Panc1 (cell line): ENCODE results near the gene NXPH2. TPM values are rescaled to one million over a fixed set of nuclear protein-coding genes. Genes with fewer than 3 reads are reported as not detected.

Experiments used
- ATAC-seq: fragments of 200-7000 bp; cut with Tn5 transposase; 2 replicates; pipeline ENCODE4 v1.9.1; 2020; ENCODE audit warnings: mild to moderate bottlenecking, moderate library complexity
- BruUV-seq: library from RNA; stranded (reverse); fragments of 400-500 nt; replicated peaks from 2 replicates; lab custom pipeline; 2021; lab: Mats Ljungman, UMichigan
- CTCF ChIA-PET: fragments of 300-600 bp; sonication (Branson Sonifier 250); formaldehyde crosslinking; loops from one replicate; lab custom pipeline; 2022; ENCODE audit warnings: antibody characterized with exemption; lab: Charles Lee
- POLR2A ChIA-PET: fragments of 300-600 bp; sonication (Branson Sonifier 250); formaldehyde crosslinking; loops from one replicate; lab custom pipeline; 2022; ENCODE audit warnings: antibody characterized with exemption; lab: Charles Lee
- DNase-seq: peaks from one replicate; pipeline ENCODE4 v3.0.0-alpha.2; 2010; ENCODE audit warnings: low read depth, low spot score
- H3K27ac ChIP-seq: 2 replicates; pipeline ENCODE4 v1.5.1; 2011; ENCODE audit warnings: mild to moderate bottlenecking, low read length, inconsistent platforms
- H3K27me3 ChIP-seq: fragments of 200-500 bp; sonication (Bioruptor generic); 2 replicates; pipeline ENCODE4 v1.6.0; 2014; ENCODE audit warnings: low read length, inconsistent platforms; ENCODE audit not compliant: control insufficient read depth, insufficient read depth
- H3K36me3 ChIP-seq: fragments of 200-500 bp; sonication (Bioruptor generic); 2 replicates; pipeline ENCODE4 v1.5.1; 2014; ENCODE audit warnings: inconsistent platforms, mild to moderate bottlenecking, low read length, moderate library complexity; ENCODE audit not compliant: control insufficient read depth, insufficient read depth
- H3K4me1 ChIP-seq: 2 replicates; pipeline ENCODE4 v1.5.1; 2011; ENCODE audit warnings: inconsistent platforms, mild to moderate bottlenecking, low read length, moderate library complexity; ENCODE audit not compliant: control insufficient read depth, insufficient read depth
- H3K4me3 ChIP-seq, 2 experiments: 2 replicates each; pipeline ENCODE4 v1.5.1; 2011 to 2012; ENCODE audit warnings: low read depth in 2 of 2, low read length in 2 of 2, mild to moderate bottlenecking in 2 of 2, inconsistent platforms in 1 of 2, moderate library complexity in 1 of 2
- H3K9me3 ChIP-seq: fragments of 200-500 bp; sonication (Bioruptor generic); 2 replicates; pipeline ENCODE4 v1.5.1; 2014; ENCODE audit warnings: low read depth, mild to moderate bottlenecking, inconsistent platforms, low read length, moderate library complexity; ENCODE audit not compliant: control insufficient read depth, insufficient read depth
- CTCF ChIP-seq: fragments of 450-650 bp; IDR thresholded peaks from 2 replicates; pipeline ENCODE4 v1.5.1; 2017; ENCODE audit warnings: mild to moderate bottlenecking
- POLR2AphosphoS5 ChIP-seq: IDR thresholded peaks from 2 replicates; pipeline ENCODE4 v1.6.1; 2012; ENCODE audit warnings: mild to moderate bottlenecking, low read depth, low read length, moderate library complexity
- SIN3A ChIP-seq: IDR thresholded peaks from 2 replicates; pipeline ENCODE4 v1.6.1; 2012; ENCODE audit warnings: low read depth, mild to moderate bottlenecking, low read length, moderate library complexity, borderline replicate concordance; ENCODE audit not compliant: insufficient read depth
- TCF7L2 ChIP-seq: IDR thresholded peaks from 2 replicates; pipeline ENCODE4 v1.6.1; 2011; ENCODE audit warnings: mild to moderate bottlenecking, low read depth, low read length, inconsistent platforms
- in situ Hi-C: cut with HindIII; loops from 2 replicates; pipeline ENCODE4 v1.10.0; 2016; ENCODE audit warnings: low sequenced_read_pairs, low pct_unique_long_range_greater_than_20kb
- intact Hi-C: fragments of 100-400 bp; cut with micrococcal nuclease; formaldehyde crosslinking; loops from one replicate; pipeline ENCODE4 v1.10.0; 2022; ENCODE audit not compliant: unreplicated experiment
- total RNA-seq: library from RNA; stranded (reverse); gene quantifications from one replicate; pipeline ENCODE4 v1.2.1, GENCODE V29; 2021; ENCODE audit not compliant: unreplicated experiment
- TF ChIP-seq, protein P1 (sequence below), 2 experiments: IDR thresholded peaks; 2 replicates each; pipeline ENCODE4 v1.6.1; 2011 to 2012; ENCODE audit warnings: low read depth in 2 of 2, control low read depth in 1 of 2, low read length in 1 of 2, mild to moderate bottlenecking in 1 of 2, moderate library complexity in 1 of 2; ENCODE audit not compliant: insufficient read depth in 1 of 2

Gene NXPH2
- total RNA-seq, 1 experiment from 2014 or later: 5.4 TPM

- BruUV-seq: no TSS peak
- Histone ChIP-seq H3K27me3 (no peaks in the 10 kb centered on the region), H3K4me1 (no peaks in the 10 kb centered on the region), H3K9me3 (no peaks in the 10 kb centered on the region), H3K4me3 (no peak overlapping the region), H3K27ac (no peak overlapping the region), H3K36me3 (no peaks in the 10 kb centered on the region)
- CTCF ChIA-PET: no interaction called here
- DNase-seq (no peak), ATAC-seq (no peak)
- POLR2A ChIA-PET: interaction anchor here (0.6 kb wide), 1 partner anchor 16 kb away, joined by 3 read pairs; no protein-coding TSS in a partner anchor
- in situ Hi-C loops (no loop called here), intact Hi-C loops (no loop called here)
- no peak for TF ChIP-seq CTCF
- no peak for TF ChIP-seq SIN3A
- TF ChIP-seq TCF7L2: no peak
- TF ChIP-seq POLR2AphosphoS5: no peak
- TF ChIP-seq, protein P1, sequence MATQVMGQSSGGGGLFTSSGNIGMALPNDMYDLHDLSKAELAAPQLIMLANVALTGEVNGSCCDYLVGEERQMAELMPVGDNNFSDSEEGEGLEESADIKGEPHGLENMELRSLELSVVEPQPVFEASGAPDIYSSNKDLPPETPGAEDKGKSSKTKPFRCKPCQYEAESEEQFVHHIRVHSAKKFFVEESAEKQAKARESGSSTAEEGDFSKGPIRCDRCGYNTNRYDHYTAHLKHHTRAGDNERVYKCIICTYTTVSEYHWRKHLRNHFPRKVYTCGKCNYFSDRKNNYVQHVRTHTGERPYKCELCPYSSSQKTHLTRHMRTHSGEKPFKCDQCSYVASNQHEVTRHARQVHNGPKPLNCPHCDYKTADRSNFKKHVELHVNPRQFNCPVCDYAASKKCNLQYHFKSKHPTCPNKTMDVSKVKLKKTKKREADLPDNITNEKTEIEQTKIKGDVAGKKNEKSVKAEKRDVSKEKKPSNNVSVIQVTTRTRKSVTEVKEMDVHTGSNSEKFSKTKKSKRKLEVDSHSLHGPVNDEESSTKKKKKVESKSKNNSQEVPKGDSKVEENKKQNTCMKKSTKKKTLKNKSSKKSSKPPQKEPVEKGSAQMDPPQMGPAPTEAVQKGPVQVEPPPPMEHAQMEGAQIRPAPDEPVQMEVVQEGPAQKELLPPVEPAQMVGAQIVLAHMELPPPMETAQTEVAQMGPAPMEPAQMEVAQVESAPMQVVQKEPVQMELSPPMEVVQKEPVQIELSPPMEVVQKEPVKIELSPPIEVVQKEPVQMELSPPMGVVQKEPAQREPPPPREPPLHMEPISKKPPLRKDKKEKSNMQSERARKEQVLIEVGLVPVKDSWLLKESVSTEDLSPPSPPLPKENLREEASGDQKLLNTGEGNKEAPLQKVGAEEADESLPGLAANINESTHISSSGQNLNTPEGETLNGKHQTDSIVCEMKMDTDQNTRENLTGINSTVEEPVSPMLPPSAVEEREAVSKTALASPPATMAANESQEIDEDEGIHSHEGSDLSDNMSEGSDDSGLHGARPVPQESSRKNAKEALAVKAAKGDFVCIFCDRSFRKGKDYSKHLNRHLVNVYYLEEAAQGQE (IDR thresholded peaks at IDR 0.05; ENCODE audit: insufficient read depth in 1 of 2, low read depth in 2 of 2, low read length in 1 of 2): no peak
These were observed 47.5 kb downstream of the NXPH2 start for GRCh38 chr2:138732651-138733050.

DNA sequence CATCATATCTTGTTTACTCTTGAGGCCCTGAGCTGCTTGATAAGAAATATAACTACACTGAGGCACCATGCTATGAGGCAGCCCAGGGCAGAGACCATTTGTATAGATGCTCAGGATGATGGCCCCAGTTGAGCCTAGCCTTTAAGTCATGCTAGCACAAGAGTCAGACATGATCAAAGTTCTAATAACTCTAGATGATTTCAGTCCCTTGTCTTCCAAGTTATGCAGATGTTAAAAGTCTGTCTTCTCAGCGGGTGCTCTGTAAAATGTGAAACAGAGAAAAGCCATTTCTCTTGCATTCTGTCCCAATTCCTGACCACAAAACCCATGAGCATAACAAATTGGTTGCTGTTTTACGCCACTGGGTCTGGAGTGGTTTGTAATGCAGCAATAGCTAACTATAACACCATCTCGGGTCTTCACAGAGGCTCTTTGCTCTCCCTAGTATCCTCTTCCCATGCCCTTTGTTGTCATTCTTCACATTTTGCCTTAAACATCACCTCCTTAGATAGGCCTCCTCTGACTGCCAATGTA lies 49.6 kb downstream of the NXPH2 start:
- Histone ChIP-seq H3K9me3 (no peaks in the 10 kb centered on the region), H3K27ac (no peak overlapping the region), H3K4me1 (no peaks in the 10 kb centered on the region), H3K27me3 (no peaks in the 10 kb centered on the region), H3K36me3 (no peaks in the 10 kb centered on the region), H3K4me3 (no peak overlapping the region)
- TF ChIP-seq POLR2AphosphoS5 (no peak), CTCF (no peak), TCF7L2 (no peak), SIN3A (no peak)
- TF ChIP-seq, protein P1 (IDR thresholded peaks at IDR 0.05; ENCODE audit: insufficient read depth in 1 of 2, low read depth in 2 of 2, low read length in 1 of 2): no peak
- DNase-seq: no peak
- ChIA-PET CTCF (no interaction called here), POLR2A (no interaction called here)
- intact Hi-C loops: no loop called here
- in situ Hi-C loops: no loop called here
- ATAC-seq: no peak
- BruUV-seq: no TSS peak
